ENCODE measurements around the gene TMC3. TPM values are rescaled to one million over a fixed set of nuclear protein-coding genes. Genes with fewer than 3 reads are reported as not detected.
A peak's percentile ranks its signal among the peaks of the same experiment; 100 is the strongest.

The TMC3 gene
- polyA plus RNA-seq, 4 donors = 0.25 to 5.3 TPM; not detected in 2

- Histone ChIP-seq H3K4me1 (ENCODE audit: control insufficient read depth in 3 of 3, insufficient read depth in 2 of 3, low read depth in 1 of 3, low read length in 2 of 3) (peaks cover 3 to 5% (median 4%) of the 10 kb centered on the region in 3 donors), H3K9me3 (ENCODE audit: control insufficient read depth in 2 of 2, insufficient read depth in 1 of 2, low read depth in 1 of 2, low read length in 1 of 2) (peaks cover 2 to 4% of the 10 kb centered on the region in 2 donors), H3K27me3 (ENCODE audit: control insufficient read depth in 3 of 3, insufficient read depth in 3 of 3, low read length in 3 of 3) (no peaks in the 10 kb centered on the region), H3K4me3 (ENCODE audit: low read depth in 1 of 3, low read length in 3 of 3) (no peak overlapping the region), H3K27ac (ENCODE audit: low read depth in 1 of 3, low read length in 2 of 3) (no peak overlapping the region), H3K36me3 (ENCODE audit: control insufficient read depth in 3 of 3, insufficient read depth in 2 of 3, low read depth in 1 of 3, low read length in 3 of 3) (no peaks in the 10 kb centered on the region)
- WGBS, 3 donors = 47 to 69% (median 55%) methylated on average over 3 of the region's 3 CpGs
- DNase-seq (no peak), FAIRE-seq (no peak)
Measured at GRCh38 chr15:81380203-81380602, 6.2 kb upstream of the TMC3 start.

- Histone ChIP-seq H3K4me1 (ENCODE audit: control insufficient read depth in 3 of 3, insufficient read depth in 2 of 3, low read depth in 1 of 3, low read length in 2 of 3) (peaks cover 0 to 7% (median 4%) of the 10 kb centered on the region in 3 donors), H3K36me3 (ENCODE audit: control insufficient read depth in 3 of 3, insufficient read depth in 2 of 3, low read depth in 1 of 3, low read length in 3 of 3) (no peaks in the 10 kb centered on the region), H3K4me3 (ENCODE audit: low read depth in 1 of 3, low read length in 3 of 3) (no peak overlapping the region), H3K9me3 (ENCODE audit: control insufficient read depth in 2 of 2, insufficient read depth in 1 of 2, low read depth in 1 of 2, low read length in 1 of 2) (no peaks in the 10 kb centered on the region), H3K27me3 (ENCODE audit: control insufficient read depth in 3 of 3, insufficient read depth in 3 of 3, low read length in 3 of 3) (no peaks in the 10 kb centered on the region), H3K27ac (ENCODE audit: low read depth in 1 of 3, low read length in 2 of 3) (no peak overlapping the region)
- FAIRE-seq (no peak), DNase-seq (no peak)
- 67 to 80% (median 75%) methylated on average over 9 of the region's 9 CpGs for WGBS, 3 donors
Measured at GRCh38 chr15:81379269-81379668, 5.3 kb upstream of the TMC3 start.

GRCh38 chr15:81378443-81378842 lies 4.4 kb upstream of the TMC3 start:
- H3K27me3 ChIP-seq (ENCODE audit: control insufficient read depth in 3 of 3, insufficient read depth in 3 of 3, low read length in 3 of 3) = no peaks in the 10 kb centered on the region
- 85 to 94% (median 92%) methylated on average over 2 of the region's 2 CpGs for WGBS, 3 donors
- FAIRE-seq (no peak), DNase-seq (no peak)
- peaks cover 0 to 15% (median 4%) of the 10 kb centered on the region in 3 donors for H3K4me1 ChIP-seq (ENCODE audit: control insufficient read depth in 3 of 3, insufficient read depth in 2 of 3, low read depth in 1 of 3, low read length in 2 of 3)
- H3K27ac ChIP-seq (ENCODE audit: low read depth in 1 of 3, low read length in 2 of 3) = no peak overlapping the region
- no peaks in the 10 kb centered on the region for H3K36me3 ChIP-seq (ENCODE audit: control insufficient read depth in 3 of 3, insufficient read depth in 2 of 3, low read depth in 1 of 3, low read length in 3 of 3)
- no peaks in the 10 kb centered on the region for H3K9me3 ChIP-seq (ENCODE audit: control insufficient read depth in 2 of 2, insufficient read depth in 1 of 2, low read depth in 1 of 2, low read length in 1 of 2)
- no peak overlapping the region for H3K4me3 ChIP-seq (ENCODE audit: low read depth in 1 of 3, low read length in 3 of 3)

GRCh38 chr15:81377871-81378270 lies 3.9 kb upstream of the TMC3 start:
- H3K27ac ChIP-seq (ENCODE audit: low read depth in 1 of 3, low read length in 2 of 3) = no peak overlapping the region
- 76 to 87% (median 86%) methylated on average over 4 of the region's 4 CpGs for WGBS, 3 donors
- H3K4me3 ChIP-seq (ENCODE audit: low read depth in 1 of 3, low read length in 3 of 3) = no peak overlapping the region
- peaks cover 0 to 15% (median 4%) of the 10 kb centered on the region in 3 donors for H3K4me1 ChIP-seq (ENCODE audit: control insufficient read depth in 3 of 3, insufficient read depth in 2 of 3, low read depth in 1 of 3, low read length in 2 of 3)
- FAIRE-seq = no peak
- DNase-seq = no peak
- no peaks in the 10 kb centered on the region for H3K9me3 ChIP-seq (ENCODE audit: control insufficient read depth in 2 of 2, insufficient read depth in 1 of 2, low read depth in 1 of 2, low read length in 1 of 2)
- H3K36me3 ChIP-seq (ENCODE audit: control insufficient read depth in 3 of 3, insufficient read depth in 2 of 3, low read depth in 1 of 3, low read length in 3 of 3) = no peaks in the 10 kb centered on the region
- no peaks in the 10 kb centered on the region for H3K27me3 ChIP-seq (ENCODE audit: control insufficient read depth in 3 of 3, insufficient read depth in 3 of 3, low read length in 3 of 3)

GRCh38 chr15:81376231-81376630 lies 2.2 kb upstream of the TMC3 start:
- WGBS, 3 donors = 16 to 72% (median 45%) methylated on average over 4 of the region's 4 CpGs
- DNase-seq = peak; percentile 32 to 79
- Histone ChIP-seq H3K4me1 (ENCODE audit: control insufficient read depth in 3 of 3, insufficient read depth in 2 of 3, low read depth in 1 of 3, low read length in 2 of 3) (peaks cover 0 to 18% (median 4%) of the 10 kb centered on the region in 3 donors), H3K27me3 (ENCODE audit: control insufficient read depth in 3 of 3, insufficient read depth in 3 of 3, low read length in 3 of 3) (no peaks in the 10 kb centered on the region), H3K27ac (ENCODE audit: low read depth in 1 of 3, low read length in 2 of 3) (no peak overlapping the region), H3K9me3 (ENCODE audit: control insufficient read depth in 2 of 2, insufficient read depth in 1 of 2, low read depth in 1 of 2, low read length in 1 of 2) (no peaks in the 10 kb centered on the region), H3K36me3 (ENCODE audit: control insufficient read depth in 3 of 3, insufficient read depth in 2 of 3, low read depth in 1 of 3, low read length in 3 of 3) (no peaks in the 10 kb centered on the region), H3K4me3 (ENCODE audit: low read depth in 1 of 3, low read length in 3 of 3) (no peak overlapping the region)
- no peak for FAIRE-seq

GRCh38 chr15:81375461-81375860 lies 1.4 kb upstream of the TMC3 start:
- H3K36me3 ChIP-seq (ENCODE audit: control insufficient read depth in 3 of 3, insufficient read depth in 2 of 3, low read depth in 1 of 3, low read length in 3 of 3) = no peaks in the 10 kb centered on the region
- H3K4me3 ChIP-seq (ENCODE audit: low read depth in 1 of 3, low read length in 3 of 3) = no peak overlapping the region
- no peaks in the 10 kb centered on the region for H3K27me3 ChIP-seq (ENCODE audit: control insufficient read depth in 3 of 3, insufficient read depth in 3 of 3, low read length in 3 of 3)
- FAIRE-seq = no peak
- H3K27ac ChIP-seq (ENCODE audit: low read depth in 1 of 3, low read length in 2 of 3) = peak overlapping the region in 1 of 3 donors; percentile 9
- WGBS, 3 donors = 82 to 90% (median 84%) methylated on average over 4 of the region's 4 CpGs
- H3K9me3 ChIP-seq (ENCODE audit: control insufficient read depth in 2 of 2, insufficient read depth in 1 of 2, low read depth in 1 of 2, low read length in 1 of 2) = no peaks in the 10 kb centered on the region
- H3K4me1 ChIP-seq (ENCODE audit: control insufficient read depth in 3 of 3, insufficient read depth in 2 of 3, low read depth in 1 of 3, low read length in 2 of 3) = peaks cover 0 to 18% (median 4%) of the 10 kb centered on the region in 3 donors
- DNase-seq = no peak

GRCh38 chr15:81373176-81373575 lies 837 bp downstream of the TMC3 start:
- H3K27ac ChIP-seq (ENCODE audit: low read depth in 1 of 3, low read length in 2 of 3) = peak overlapping the region in 1 of 3 donors; percentile 21
- no peak overlapping the region for H3K4me3 ChIP-seq (ENCODE audit: low read depth in 1 of 3, low read length in 3 of 3)
- H3K9me3 ChIP-seq (ENCODE audit: control insufficient read depth in 2 of 2, insufficient read depth in 1 of 2, low read depth in 1 of 2, low read length in 1 of 2) = no peaks in the 10 kb centered on the region
- H3K36me3 ChIP-seq (ENCODE audit: control insufficient read depth in 3 of 3, insufficient read depth in 2 of 3, low read depth in 1 of 3, low read length in 3 of 3) = no peaks in the 10 kb centered on the region
- H3K4me1 ChIP-seq (ENCODE audit: control insufficient read depth in 3 of 3, insufficient read depth in 2 of 3, low read depth in 1 of 3, low read length in 2 of 3) = peaks cover 0 to 18% (median 4%) of the 10 kb centered on the region in 3 donors
- DNase-seq (no peak), FAIRE-seq (no peak)
- H3K27me3 ChIP-seq (ENCODE audit: control insufficient read depth in 3 of 3, insufficient read depth in 3 of 3, low read length in 3 of 3) = no peaks in the 10 kb centered on the region
- 68 to 85% (median 72%) methylated on average over 5 of the region's 5 CpGs for WGBS, 3 donors

- no peak for FAIRE-seq
- peaks cover 0 to 18% (median 4%) of the 10 kb centered on the region in 3 donors for H3K4me1 ChIP-seq (ENCODE audit: control insufficient read depth in 3 of 3, insufficient read depth in 2 of 3, low read depth in 1 of 3, low read length in 2 of 3)
- H3K9me3 ChIP-seq (ENCODE audit: control insufficient read depth in 2 of 2, insufficient read depth in 1 of 2, low read depth in 1 of 2, low read length in 1 of 2) = no peaks in the 10 kb centered on the region
- WGBS, 3 donors = 80 to 90% (median 86%) methylated on average over 3 of the region's 3 CpGs
- H3K36me3 ChIP-seq (ENCODE audit: control insufficient read depth in 3 of 3, insufficient read depth in 2 of 3, low read depth in 1 of 3, low read length in 3 of 3) = no peaks in the 10 kb centered on the region
- peak in 1 of 2 donors; percentile 24 for DNase-seq
- H3K4me3 ChIP-seq (ENCODE audit: low read depth in 1 of 3, low read length in 3 of 3) = no peak overlapping the region
- H3K27ac ChIP-seq (ENCODE audit: low read depth in 1 of 3, low read length in 2 of 3) = peak overlapping the region in 1 of 3 donors; percentile 21
- H3K27me3 ChIP-seq (ENCODE audit: control insufficient read depth in 3 of 3, insufficient read depth in 3 of 3, low read length in 3 of 3) = no peaks in the 10 kb centered on the region
Measured at GRCh38 chr15:81372575-81372974, 1.4 kb downstream of the TMC3 start.

Measured in small intestine (tissue), 7 donors.